Heart left ventricle (tissue), 13 donors: ENCODE results near the gene MACROD1.

Source experiments
- POLR2A ChIP-seq, 2 donors: fragments of 450-650 bp; IDR thresholded peaks; one replicate each; pipeline ENCODE4 v1.6.1; 2017; ENCODE audit warnings: antibody characterized with exemption in 2 of 2, mild to moderate bottlenecking in 2 of 2, moderate library complexity in 2 of 2
- TF ChIP-seq, protein P1 (sequence below), 12 donors: fragments of 200-600 bp; sonication (generic) in 4 of 12; IDR thresholded peaks; one replicate each; pipeline versions ENCODE4 v1.5.0 to v1.8.0; 2018 to 2022; ENCODE audit warnings: antibody characterized with exemption in 12 of 12, mild to moderate bottlenecking in 5 of 12
- donor health status: ischemic (EF 13 %, LVEDD 7.1; RV severe dilation, severe dysfunction).
- donor health status: DM: no; HTN: yes; CAD: no.
- donor health status: DM: no; HTN: no; CAD: no.
- donor health status: ischemic (EF 25% LVEDD 6.9; RV normal size, moderate dysfunction).
- donor health status: ischemic (EF 25% LVEDD 5.7; RV mildly dilated, moderate dysfunction).
- donor health status: ischemic (EF 35%, LVEDD 5.7; RV mildly dilated, moderate dysfunction).
- donor health status: nonischemic (EF 11% LVEDD 7.7; RV severe dilation, severe dysfunction).
- donor health status: DM: yes; HTN: yes; CAD: no.
- donor health status: PGD.
- donor health status: ischemic (EF 29% LVEDD 5.4; RV normal size, mild dysfunction).
- donor health status: nonischemic (EF 23%, LVEDD 6.1; RV moderate dilation, normal function).

DNA sequence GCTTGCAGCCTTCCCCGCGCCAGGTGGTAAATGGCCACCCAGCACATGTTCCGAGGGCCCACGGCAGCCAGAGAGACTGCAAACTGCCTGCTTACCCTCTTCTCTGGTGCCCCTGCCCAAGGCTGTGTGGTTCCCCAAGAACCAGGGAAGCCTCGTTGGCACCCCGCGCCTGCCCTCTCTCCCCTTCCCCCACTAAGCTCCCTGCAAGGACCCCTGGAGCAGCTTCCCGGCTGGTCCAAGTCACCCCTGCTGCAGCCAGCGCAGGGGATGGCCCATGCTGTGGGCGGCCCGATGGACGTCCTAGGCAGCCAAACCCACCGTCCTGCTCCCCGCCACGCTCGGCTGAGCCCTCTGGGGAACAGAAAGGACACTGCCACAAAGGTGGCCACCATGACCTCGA, 30.2 kb downstream of the MACROD1 start:
- TF ChIP-seq, protein P1, sequence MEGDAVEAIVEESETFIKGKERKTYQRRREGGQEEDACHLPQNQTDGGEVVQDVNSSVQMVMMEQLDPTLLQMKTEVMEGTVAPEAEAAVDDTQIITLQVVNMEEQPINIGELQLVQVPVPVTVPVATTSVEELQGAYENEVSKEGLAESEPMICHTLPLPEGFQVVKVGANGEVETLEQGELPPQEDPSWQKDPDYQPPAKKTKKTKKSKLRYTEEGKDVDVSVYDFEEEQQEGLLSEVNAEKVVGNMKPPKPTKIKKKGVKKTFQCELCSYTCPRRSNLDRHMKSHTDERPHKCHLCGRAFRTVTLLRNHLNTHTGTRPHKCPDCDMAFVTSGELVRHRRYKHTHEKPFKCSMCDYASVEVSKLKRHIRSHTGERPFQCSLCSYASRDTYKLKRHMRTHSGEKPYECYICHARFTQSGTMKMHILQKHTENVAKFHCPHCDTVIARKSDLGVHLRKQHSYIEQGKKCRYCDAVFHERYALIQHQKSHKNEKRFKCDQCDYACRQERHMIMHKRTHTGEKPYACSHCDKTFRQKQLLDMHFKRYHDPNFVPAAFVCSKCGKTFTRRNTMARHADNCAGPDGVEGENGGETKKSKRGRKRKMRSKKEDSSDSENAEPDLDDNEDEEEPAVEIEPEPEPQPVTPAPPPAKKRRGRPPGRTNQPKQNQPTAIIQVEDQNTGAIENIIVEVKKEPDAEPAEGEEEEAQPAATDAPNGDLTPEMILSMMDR (IDR thresholded peaks at IDR 0.05): no peak
- TF ChIP-seq POLR2A (IDR thresholded peaks at IDR 0.05): no peak
